HG03175 (cell line): Measurements from ENCODE around the gene RSF1.

Experiments used
- ATAC-seq: cut with Tn5 transposase; IDR thresholded peaks from one replicate; pipeline ENCODE4 v1.9.1; 2021; ENCODE audit warnings: mild to moderate bottlenecking, moderate library complexity; ENCODE audit not compliant: unreplicated experiment

Gene RSF1

GRCh38 chr11:77695417-77695816 is 125.1 kb downstream of the RSF1 start:
- no peak for ATAC-seq

GRCh38 chr11:77690649-77691048 is 129.9 kb downstream of the RSF1 start:
- no peak for ATAC-seq

GRCh38 chr11:77687088-77687487 is 133.4 kb downstream of the RSF1 start:
- no peak for ATAC-seq

GRCh38 chr11:77677138-77677537 is 143.4 kb downstream of the RSF1 start:
- no peak for ATAC-seq

- ATAC-seq, result no peak
These were observed 148.3 kb downstream of the RSF1 start for GRCh38 chr11:77672264-77672663.

- ATAC-seq, result no peak
These were observed 150.5 kb downstream of the RSF1 start for GRCh38 chr11:77669848-77670511.

- no peak for ATAC-seq
These were observed 151.8 kb downstream of the RSF1 start for GRCh38 chr11:77668760-77669159.

- ATAC-seq, result no peak
These were observed 155.1 kb downstream of the RSF1 start for GRCh38 chr11:77665240-77665965.

GRCh38 chr11:77661670-77662069 is 158.9 kb downstream of the RSF1 start:
- no peak for ATAC-seq

- no peak for ATAC-seq
These were observed 159.6 kb downstream of the RSF1 start for GRCh38 chr11:77660947-77661346.

- ATAC-seq, result no peak
These were observed 162.1 kb downstream of the RSF1 start for GRCh38 chr11:77658213-77659013.

GRCh38 chr11:77656362-77656761 is 164.2 kb downstream of the RSF1 start:
- no peak for ATAC-seq

- no peak for ATAC-seq
These were observed 165.6 kb downstream of the RSF1 start for GRCh38 chr11:77654770-77655434.

GRCh38 chr11:77650123-77650522 is 170.4 kb downstream of the RSF1 start:
- ATAC-seq, result no peak

GRCh38 chr11:77647654-77648305 is 172.7 kb downstream of the RSF1 start:
- no peak for ATAC-seq

- no peak for ATAC-seq
These were observed 175.6 kb downstream of the RSF1 start for GRCh38 chr11:77644887-77645286.

- ATAC-seq, result no peak
These were observed 178.3 kb downstream of the RSF1 start for GRCh38 chr11:77642228-77642627.

- peak; percentile 93 for ATAC-seq
These were observed 183.0 kb downstream of the RSF1 start, which contains the start of gene CLNS1A for GRCh38 chr11:77637345-77638165. Gene CLNS1A (minus strand): TSS chr11:77637794. CDS start chr11:77637714, 80 bp downstream.

- ATAC-seq, result no peak
These were observed 183.7 kb downstream of the RSF1 start for GRCh38 chr11:77636731-77637344.
